HepG2 (cell line): Measurements from ENCODE around the gene BRD1. TPM values are rescaled to one million over a fixed set of nuclear protein-coding genes. Genes with fewer than 3 reads are reported as not detected.

Source experiments
- ATF1 ChIP-seq: IDR thresholded peaks from 2 replicates; pipeline ENCODE4 v1.6.1; 2016; ENCODE audit warnings: mild to moderate bottlenecking, control low read depth
- ERF ChIP-seq: IDR thresholded peaks from 2 replicates; pipeline ENCODE4 v1.6.1; 2018; ENCODE audit warnings: missing biosample characterization, missing genetic modification reagents
- FOXP1 ChIP-seq, 2 experiments: fragments of 450-650 bp in 1 of 2; IDR thresholded peaks; 2 replicates each; pipeline ENCODE4 v1.6.1; 2017 to 2018; ENCODE audit warnings: antibody characterized with exemption in 1 of 2
- SOX13 ChIP-seq, 3 experiments: fragments of 450-650 bp in 1 of 3; sonication (generic) in 1 of 3; formaldehyde crosslinking in 1 of 3; IDR thresholded peaks in 2 of 3; conservative IDR thresholded peaks in 1 of 3; 2 replicates each; pipeline versions ENCODE4 v1.5.0 to v1.6.1; 2016 to 2020; ENCODE audit warnings: antibody characterized with exemption in 1 of 3, mild to moderate bottlenecking in 1 of 3, missing compliant biosample characterization in 1 of 3, missing genetic modification reagents in 1 of 3, moderate library complexity in 1 of 3
- TBX3 ChIP-seq: fragments of 450-650 bp; IDR thresholded peaks from 2 replicates; pipeline ENCODE4 v1.6.1; 2017; ENCODE audit warnings: antibody characterized with exemption, mild to moderate bottlenecking, inconsistent platforms, borderline replicate concordance
- ZBTB38 ChIP-seq: sonication (generic); formaldehyde crosslinking; IDR thresholded peaks from 2 replicates; pipeline ENCODE4 v1.5.1; 2020; ENCODE audit warnings: mild to moderate bottlenecking, missing genetic modification reagents
- ZFP90 ChIP-seq: sonication (generic); formaldehyde crosslinking; IDR thresholded peaks from 2 replicates; pipeline ENCODE4 v1.8.0; 2022; ENCODE audit warnings: missing genetic modification reagents, mild to moderate bottlenecking, inconsistent platforms, borderline replicate concordance
- ZFY ChIP-seq: sonication (generic); formaldehyde crosslinking; IDR thresholded peaks from 2 replicates; pipeline ENCODE4 v1.4.0; 2020; ENCODE audit warnings: missing genetic modification reagents
- ZNF317 ChIP-seq: sonication (generic); formaldehyde crosslinking; IDR thresholded peaks from 2 replicates; pipeline ENCODE4 v1.5.0; 2020; ENCODE audit warnings: mild to moderate bottlenecking, missing genetic modification reagents
- ZNF350 ChIP-seq: sonication (generic); formaldehyde crosslinking; IDR thresholded peaks from 2 replicates; pipeline ENCODE4 v1.4.0; 2020; ENCODE audit warnings: mild to moderate bottlenecking, low read depth, missing genetic modification reagents, borderline replicate concordance
- ZNF850 ChIP-seq: sonication (generic); formaldehyde crosslinking; conservative IDR thresholded peaks from 2 replicates; pipeline ENCODE4 v1.9.0; 2021; ENCODE audit warnings: mild to moderate bottlenecking, missing genetic modification reagents
- ZNF879 ChIP-seq: sonication (generic); formaldehyde crosslinking; IDR thresholded peaks from 2 replicates; pipeline ENCODE4 v1.8.1; 2023; ENCODE audit warnings: missing genetic modification reagents
- polyA plus RNA-seq, 8 experiments: library from polyadenylated mRNA; depleted of rRNA in 3 of 8; stranded (reverse) in 7 of 8; unstranded in 1 of 8; fragments of >200 nt; fragmentation: Illumina TruSeq in 4 of 8; extraction: Trizol in 4 of 8; gene quantifications; 2 replicates each; pipeline versions ENCODE4 v1.2.1 to v1.2.3, GENCODE V29; 2011 to 2016; ENCODE audit warnings: low read depth in 4 of 8, missing spikeins in 1 of 8, mixed read lengths in 1 of 8; ENCODE audit not compliant: insufficient read depth in 1 of 8
- total RNA-seq, 5 experiments: library from RNA; depleted of rRNA; stranded (reverse); fragments of >200 nt; fragmentation: Illumina TruSeq; extraction: Trizol; gene quantifications; 2 replicates each; pipeline ENCODE4 v1.2.3, GENCODE V29; 2016; ENCODE audit warnings: low read depth in 1 of 5
- TF ChIP-seq, protein P1 (sequence below): IDR thresholded peaks from 2 replicates; pipeline ENCODE4 v1.6.1; 2016
- TF ChIP-seq, protein P2 (sequence below): IDR thresholded peaks from 2 replicates; pipeline ENCODE4 v1.4.0; 2020; ENCODE audit warnings: mild to moderate bottlenecking, missing genetic modification reagents
- TF ChIP-seq, protein P3 (sequence below): sonication (generic); formaldehyde crosslinking; IDR thresholded peaks from 2 replicates; pipeline ENCODE4 v1.9.0; 2022; ENCODE audit warnings: missing genetic modification reagents, mild to moderate bottlenecking, borderline replicate concordance
- TF ChIP-seq, protein P4 (sequence below): sonication (generic); formaldehyde crosslinking; IDR thresholded peaks from 2 replicates; pipeline ENCODE4 v1.4.0; 2020; ENCODE audit warnings: missing genetic modification reagents, mild to moderate bottlenecking, borderline replicate concordance

The BRD1 gene
- total and polyA plus RNA-seq, 2 of the 13 experiments (the other 11 are each of a cell fraction or from before 2014, with no cell fraction given) = 5.1 to 12.0 TPM

DNA sequence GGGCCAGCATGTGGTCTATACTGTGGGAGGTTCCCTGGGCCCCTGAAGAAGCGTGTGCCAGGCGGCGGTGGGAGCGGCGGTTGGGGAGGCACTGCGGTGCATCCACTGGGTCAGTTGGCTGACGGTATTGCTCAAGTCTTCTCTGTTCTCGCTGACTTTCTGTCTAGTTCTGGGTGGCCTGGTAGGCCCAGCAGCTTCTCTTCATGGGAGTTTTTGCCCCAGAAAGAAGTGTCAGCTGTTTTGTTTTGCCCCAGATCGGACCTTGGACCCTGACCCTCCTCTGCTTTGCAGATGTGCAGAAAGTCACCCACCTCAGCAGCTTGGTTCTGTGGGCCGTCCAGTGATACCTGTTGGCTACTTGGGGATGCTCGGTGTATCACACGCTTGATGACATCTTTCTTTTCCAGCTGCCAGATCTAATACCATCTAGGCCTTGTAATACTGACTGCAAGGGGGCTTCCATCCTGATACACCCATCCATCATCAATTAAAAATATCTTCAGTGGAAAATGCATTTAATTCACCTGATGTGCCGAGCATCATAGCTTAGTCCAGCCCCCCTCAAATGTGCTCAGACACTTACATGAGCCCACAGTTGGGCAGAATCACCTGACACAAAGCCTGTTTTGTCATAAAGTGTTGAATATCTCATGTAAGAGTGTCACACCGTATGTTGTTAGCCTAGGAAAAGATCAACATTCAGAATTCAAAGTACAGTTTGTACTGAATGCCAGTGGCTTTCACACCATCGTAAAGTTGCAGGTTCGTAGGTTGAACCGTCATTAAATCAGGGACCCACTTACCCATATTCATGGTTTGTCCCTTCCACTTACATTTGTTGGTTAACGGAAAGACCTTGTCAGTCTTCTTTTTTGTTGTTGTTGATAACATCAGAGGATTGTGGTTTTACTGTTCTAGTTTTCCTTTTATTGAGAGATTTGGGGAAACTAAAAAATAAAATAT lies 39.9 kb upstream of the BRD1 start (continued):
- TF ChIP-seq, protein P1, sequence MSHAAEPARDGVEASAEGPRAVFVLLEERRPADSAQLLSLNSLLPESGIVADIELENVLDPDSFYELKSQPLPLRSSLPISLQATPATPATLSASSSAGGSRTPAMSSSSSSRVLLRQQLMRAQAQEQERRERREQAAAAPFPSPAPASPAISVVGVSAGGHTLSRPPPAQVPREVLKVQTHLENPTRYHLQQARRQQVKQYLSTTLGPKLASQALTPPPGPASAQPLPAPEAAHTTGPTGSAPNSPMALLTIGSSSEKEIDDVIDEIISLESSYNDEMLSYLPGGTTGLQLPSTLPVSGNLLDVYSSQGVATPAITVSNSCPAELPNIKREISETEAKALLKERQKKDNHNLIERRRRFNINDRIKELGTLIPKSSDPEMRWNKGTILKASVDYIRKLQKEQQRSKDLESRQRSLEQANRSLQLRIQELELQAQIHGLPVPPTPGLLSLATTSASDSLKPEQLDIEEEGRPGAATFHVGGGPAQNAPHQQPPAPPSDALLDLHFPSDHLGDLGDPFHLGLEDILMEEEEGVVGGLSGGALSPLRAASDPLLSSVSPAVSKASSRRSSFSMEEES (CRISPR knock-in tag) = 0 out of 2 replicates have a peak, but pooled peaks have one; percentile 12
- peak; percentile 70; the same call in 1 of the 2 replicates for TF ChIP-seq TBX3
- 0 out of 2 replicates have a peak, but pooled peaks have one; percentile 35 for TF ChIP-seq ZNF879 (CRISPR knock-in tag)
- TF ChIP-seq ZNF350 = peak; percentile 30
- TF ChIP-seq ZBTB38 (CRISPR knock-in tag) = peak; percentile 93
- peak; percentile 16; the same call in 1 of the 2 replicates for TF ChIP-seq ATF1 (CRISPR knock-in tag)
- no peak for TF ChIP-seq ZNF850 (CRISPR knock-in tag)
- TF ChIP-seq, protein P2, sequence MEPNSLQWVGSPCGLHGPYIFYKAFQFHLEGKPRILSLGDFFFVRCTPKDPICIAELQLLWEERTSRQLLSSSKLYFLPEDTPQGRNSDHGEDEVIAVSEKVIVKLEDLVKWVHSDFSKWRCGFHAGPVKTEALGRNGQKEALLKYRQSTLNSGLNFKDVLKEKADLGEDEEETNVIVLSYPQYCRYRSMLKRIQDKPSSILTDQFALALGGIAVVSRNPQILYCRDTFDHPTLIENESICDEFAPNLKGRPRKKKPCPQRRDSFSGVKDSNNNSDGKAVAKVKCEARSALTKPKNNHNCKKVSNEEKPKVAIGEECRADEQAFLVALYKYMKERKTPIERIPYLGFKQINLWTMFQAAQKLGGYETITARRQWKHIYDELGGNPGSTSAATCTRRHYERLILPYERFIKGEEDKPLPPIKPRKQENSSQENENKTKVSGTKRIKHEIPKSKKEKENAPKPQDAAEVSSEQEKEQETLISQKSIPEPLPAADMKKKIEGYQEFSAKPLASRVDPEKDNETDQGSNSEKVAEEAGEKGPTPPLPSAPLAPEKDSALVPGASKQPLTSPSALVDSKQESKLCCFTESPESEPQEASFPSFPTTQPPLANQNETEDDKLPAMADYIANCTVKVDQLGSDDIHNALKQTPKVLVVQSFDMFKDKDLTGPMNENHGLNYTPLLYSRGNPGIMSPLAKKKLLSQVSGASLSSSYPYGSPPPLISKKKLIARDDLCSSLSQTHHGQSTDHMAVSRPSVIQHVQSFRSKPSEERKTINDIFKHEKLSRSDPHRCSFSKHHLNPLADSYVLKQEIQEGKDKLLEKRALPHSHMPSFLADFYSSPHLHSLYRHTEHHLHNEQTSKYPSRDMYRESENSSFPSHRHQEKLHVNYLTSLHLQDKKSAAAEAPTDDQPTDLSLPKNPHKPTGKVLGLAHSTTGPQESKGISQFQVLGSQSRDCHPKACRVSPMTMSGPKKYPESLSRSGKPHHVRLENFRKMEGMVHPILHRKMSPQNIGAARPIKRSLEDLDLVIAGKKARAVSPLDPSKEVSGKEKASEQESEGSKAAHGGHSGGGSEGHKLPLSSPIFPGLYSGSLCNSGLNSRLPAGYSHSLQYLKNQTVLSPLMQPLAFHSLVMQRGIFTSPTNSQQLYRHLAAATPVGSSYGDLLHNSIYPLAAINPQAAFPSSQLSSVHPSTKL (CRISPR knock-in tag) = peak; percentile 19; the same call in 1 of the 2 replicates
- 0 out of 2 replicates have a peak, but pooled peaks have one; percentile 25 for TF ChIP-seq ZFP90 (CRISPR knock-in tag)
- TF ChIP-seq FOXP1 (IDR thresholded peaks at IDR 0.05) = no peak
- peak; percentile 58; the same call in 1 of the 2 replicates for TF ChIP-seq FOXP1 (CRISPR knock-in tag; IDR thresholded peaks at IDR 0.05)
- TF ChIP-seq, protein P3, sequence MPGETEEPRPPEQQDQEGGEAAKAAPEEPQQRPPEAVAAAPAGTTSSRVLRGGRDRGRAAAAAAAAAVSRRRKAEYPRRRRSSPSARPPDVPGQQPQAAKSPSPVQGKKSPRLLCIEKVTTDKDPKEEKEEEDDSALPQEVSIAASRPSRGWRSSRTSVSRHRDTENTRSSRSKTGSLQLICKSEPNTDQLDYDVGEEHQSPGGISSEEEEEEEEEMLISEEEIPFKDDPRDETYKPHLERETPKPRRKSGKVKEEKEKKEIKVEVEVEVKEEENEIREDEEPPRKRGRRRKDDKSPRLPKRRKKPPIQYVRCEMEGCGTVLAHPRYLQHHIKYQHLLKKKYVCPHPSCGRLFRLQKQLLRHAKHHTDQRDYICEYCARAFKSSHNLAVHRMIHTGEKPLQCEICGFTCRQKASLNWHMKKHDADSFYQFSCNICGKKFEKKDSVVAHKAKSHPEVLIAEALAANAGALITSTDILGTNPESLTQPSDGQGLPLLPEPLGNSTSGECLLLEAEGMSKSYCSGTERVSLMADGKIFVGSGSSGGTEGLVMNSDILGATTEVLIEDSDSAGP (CRISPR knock-in tag) = peak; percentile 46; the same call in 1 of the 2 replicates
- TF ChIP-seq ZFY (CRISPR knock-in tag) = peak; percentile 70
- no peak for TF ChIP-seq ERF (CRISPR knock-in tag)
- TF ChIP-seq, protein P4, sequence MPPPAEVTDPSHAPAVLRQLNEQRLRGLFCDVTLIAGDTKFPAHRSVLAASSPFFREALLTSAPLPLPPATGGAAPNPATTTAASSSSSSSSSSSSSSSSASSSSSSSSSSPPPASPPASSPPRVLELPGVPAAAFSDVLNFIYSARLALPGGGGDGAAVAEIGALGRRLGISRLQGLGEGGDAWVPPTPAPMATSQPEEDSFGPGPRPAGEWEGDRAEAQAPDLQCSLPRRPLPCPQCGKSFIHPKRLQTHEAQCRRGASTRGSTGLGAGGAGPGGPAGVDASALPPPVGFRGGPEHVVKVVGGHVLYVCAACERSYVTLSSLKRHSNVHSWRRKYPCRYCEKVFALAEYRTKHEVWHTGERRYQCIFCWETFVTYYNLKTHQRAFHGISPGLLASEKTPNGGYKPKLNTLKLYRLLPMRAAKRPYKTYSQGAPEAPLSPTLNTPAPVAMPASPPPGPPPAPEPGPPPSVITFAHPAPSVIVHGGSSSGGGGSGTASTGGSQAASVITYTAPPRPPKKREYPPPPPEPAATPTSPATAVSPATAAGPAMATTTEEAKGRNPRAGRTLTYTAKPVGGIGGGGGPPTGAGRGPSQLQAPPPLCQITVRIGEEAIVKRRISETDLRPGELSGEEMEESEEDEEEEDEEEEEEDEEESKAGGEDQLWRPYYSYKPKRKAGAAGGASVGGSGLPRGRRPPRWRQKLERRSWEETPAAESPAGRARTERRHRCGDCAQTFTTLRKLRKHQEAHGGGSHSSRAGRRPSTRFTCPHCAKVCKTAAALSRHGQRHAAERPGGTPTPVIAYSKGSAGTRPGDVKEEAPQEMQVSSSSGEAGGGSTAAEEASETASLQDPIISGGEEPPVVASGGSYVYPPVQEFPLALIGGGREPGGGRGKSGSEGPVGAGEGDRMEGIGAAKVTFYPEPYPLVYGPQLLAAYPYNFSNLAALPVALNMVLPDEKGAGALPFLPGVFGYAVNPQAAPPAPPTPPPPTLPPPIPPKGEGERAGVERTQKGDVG = peak; percentile 85; the same call in 1 of the 2 replicates
- TF ChIP-seq SOX13 (IDR thresholded peaks at IDR 0.05) = no peak
- TF ChIP-seq SOX13 (CRISPR knock-in tag; conservative IDR thresholded peaks at IDR 0.05 in 1 of 2, IDR thresholded peaks at IDR 0.05 in 1 of 2) = peak in 1 of 2 experiments; percentile 44; a peak in 1 of 4 replicates
- TF ChIP-seq ZNF317 (CRISPR knock-in tag) = peak; percentile 32; the same call in 1 of the 2 replicates
